ENCODE data around the gene P4HA3.

The P4HA3 gene

GRCh38 chr11:74268456-74268855, 43.0 kb downstream of the P4HA3 start:
- FAIRE-seq, result no peak
- no peak for DNase-seq (ENCODE audit: low spot score)

- FAIRE-seq, result no peak
- no peak for DNase-seq (ENCODE audit: low spot score)
Measured at GRCh38 chr11:74267014-74267413, 44.4 kb downstream of the P4HA3 start.

- peak; percentile 25 for DNase-seq (ENCODE audit: low spot score)
- FAIRE-seq, result no peak
Measured at GRCh38 chr11:74265256-74265655, 46.2 kb downstream of the P4HA3 start.

- FAIRE-seq, result no peak
- no peak for DNase-seq (ENCODE audit: low spot score)
Measured at GRCh38 chr11:74262725-74263124, 48.7 kb downstream of the P4HA3 start.

GRCh38 chr11:74257959-74258553, 53.4 kb downstream of the P4HA3 start:
- no peak for FAIRE-seq
- peak; percentile 18 for DNase-seq (ENCODE audit: low spot score)

- FAIRE-seq (no peak), DNase-seq (ENCODE audit: low spot score) (no peak)
Measured at GRCh38 chr11:74256378-74257133, 54.9 kb downstream of the P4HA3 start.

- FAIRE-seq (peak; percentile 30), DNase-seq (ENCODE audit: low spot score) (peak; percentile 14)
Measured at GRCh38 chr11:74255741-74256375, 55.6 kb downstream of the P4HA3 start.

GRCh38 chr11:74253361-74253760, 58.1 kb downstream of the P4HA3 start:
- no peak for DNase-seq (ENCODE audit: low spot score)
- no peak for FAIRE-seq

- DNase-seq (ENCODE audit: low spot score) (no peak), FAIRE-seq (no peak)
Measured at GRCh38 chr11:74249496-74249895, 61.9 kb downstream of the P4HA3 start.

GRCh38 chr11:74248469-74248868, 63.0 kb downstream of the P4HA3 start:
- no peak for DNase-seq (ENCODE audit: low spot score)
- no peak for FAIRE-seq

GRCh38 chr11:74238243-74238642, 73.2 kb downstream of the P4HA3 start:
- DNase-seq (ENCODE audit: low spot score), result no peak
- FAIRE-seq, result no peak

- FAIRE-seq (no peak), DNase-seq (ENCODE audit: low spot score) (no peak)
Measured at GRCh38 chr11:74237541-74237940, 73.9 kb downstream of the P4HA3 start.

- no peak for DNase-seq (ENCODE audit: low spot score)
Measured at GRCh38 chr11:74235121-74235520, 76.3 kb downstream of the P4HA3 start.

GRCh38 chr11:74233683-74234082, 77.8 kb downstream of the P4HA3 start:
- DNase-seq (ENCODE audit: low spot score), result no peak
- FAIRE-seq, result no peak

More at GRCh38 chr11:74235121-74235520, 76.3 kb downstream of the P4HA3 start:
- no peak for FAIRE-seq

GRCh38 chr11:74232311-74232950, 79.0 kb downstream of the P4HA3 start:
- DNase-seq (ENCODE audit: low spot score) (no peak), FAIRE-seq (no peak)

- no peak for DNase-seq (ENCODE audit: low spot score)
- FAIRE-seq, result no peak
Measured at GRCh38 chr11:74226907-74227306, 84.5 kb downstream of the P4HA3 start.

- FAIRE-seq, result no peak
- no peak for DNase-seq (ENCODE audit: low spot score)
Measured at GRCh38 chr11:74225565-74225964, 85.9 kb downstream of the P4HA3 start.

GRCh38 chr11:74221816-74222215, 89.6 kb downstream of the P4HA3 start:
- DNase-seq (ENCODE audit: low spot score), result no peak
- no peak for FAIRE-seq

- DNase-seq (ENCODE audit: low spot score), result no peak
- no peak for FAIRE-seq
Measured at GRCh38 chr11:74220376-74220775, 91.1 kb downstream of the P4HA3 start.
